ENCODE results near the gene MRPL23. TPM values are rescaled to one million over a fixed set of nuclear protein-coding genes. Genes with fewer than 3 reads are reported as not detected.

MRPL23 gene
- total RNA-seq, 1 experiment from 2014 or later = 109 TPM

DNA sequence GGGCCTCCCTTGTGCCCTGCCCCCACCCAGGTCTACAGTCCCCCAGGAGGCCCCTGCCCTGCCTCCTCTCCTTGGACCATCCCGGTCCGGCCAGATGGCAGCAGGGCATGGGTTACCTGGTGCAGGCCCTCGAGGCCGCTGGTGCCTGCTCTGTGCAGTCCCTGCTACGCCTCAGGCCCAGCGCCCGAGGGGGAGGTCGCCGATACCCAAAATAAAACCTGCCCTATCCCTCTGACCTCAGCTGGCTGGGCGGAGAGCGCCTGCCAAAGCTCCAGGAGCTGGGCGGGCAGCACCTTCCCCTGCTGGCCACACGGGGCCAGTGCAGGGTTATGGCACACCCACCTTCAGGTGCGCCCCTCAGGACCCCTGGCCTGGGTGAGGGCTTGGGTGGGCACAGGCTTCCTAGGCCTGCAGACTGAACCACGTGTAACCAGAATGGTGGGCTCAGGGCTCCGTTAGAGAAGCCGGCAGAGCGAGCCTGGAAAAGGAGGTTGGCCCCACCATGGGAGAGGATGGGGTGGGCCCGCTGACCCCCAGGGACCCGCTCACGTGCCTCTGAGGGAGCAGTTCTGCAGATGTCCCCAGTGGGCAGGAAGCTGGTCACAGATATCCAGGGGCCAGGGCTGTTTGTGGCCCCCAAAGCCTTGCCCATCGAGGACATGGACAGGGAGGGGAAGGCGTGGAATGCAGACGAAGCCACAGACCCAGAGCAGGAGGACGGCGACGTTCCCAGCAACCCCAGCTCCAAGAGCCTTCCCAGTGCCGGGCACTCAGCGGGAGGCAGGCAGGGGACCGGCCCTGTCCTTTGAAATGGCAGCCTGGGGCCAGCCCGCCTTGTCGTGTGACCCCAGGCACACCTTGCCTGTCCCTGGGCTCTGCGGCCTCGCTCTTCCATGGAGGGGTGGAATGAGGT is 29.4 kb upstream of the MRPL23 start:
- TF ChIP-seq, protein P1, sequence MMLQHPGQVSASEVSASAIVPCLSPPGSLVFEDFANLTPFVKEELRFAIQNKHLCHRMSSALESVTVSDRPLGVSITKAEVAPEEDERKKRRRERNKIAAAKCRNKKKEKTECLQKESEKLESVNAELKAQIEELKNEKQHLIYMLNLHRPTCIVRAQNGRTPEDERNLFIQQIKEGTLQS (IDR thresholded peaks at IDR 0.05) = no peak
- TF ChIP-seq, protein P2, sequence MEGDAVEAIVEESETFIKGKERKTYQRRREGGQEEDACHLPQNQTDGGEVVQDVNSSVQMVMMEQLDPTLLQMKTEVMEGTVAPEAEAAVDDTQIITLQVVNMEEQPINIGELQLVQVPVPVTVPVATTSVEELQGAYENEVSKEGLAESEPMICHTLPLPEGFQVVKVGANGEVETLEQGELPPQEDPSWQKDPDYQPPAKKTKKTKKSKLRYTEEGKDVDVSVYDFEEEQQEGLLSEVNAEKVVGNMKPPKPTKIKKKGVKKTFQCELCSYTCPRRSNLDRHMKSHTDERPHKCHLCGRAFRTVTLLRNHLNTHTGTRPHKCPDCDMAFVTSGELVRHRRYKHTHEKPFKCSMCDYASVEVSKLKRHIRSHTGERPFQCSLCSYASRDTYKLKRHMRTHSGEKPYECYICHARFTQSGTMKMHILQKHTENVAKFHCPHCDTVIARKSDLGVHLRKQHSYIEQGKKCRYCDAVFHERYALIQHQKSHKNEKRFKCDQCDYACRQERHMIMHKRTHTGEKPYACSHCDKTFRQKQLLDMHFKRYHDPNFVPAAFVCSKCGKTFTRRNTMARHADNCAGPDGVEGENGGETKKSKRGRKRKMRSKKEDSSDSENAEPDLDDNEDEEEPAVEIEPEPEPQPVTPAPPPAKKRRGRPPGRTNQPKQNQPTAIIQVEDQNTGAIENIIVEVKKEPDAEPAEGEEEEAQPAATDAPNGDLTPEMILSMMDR (IDR thresholded peaks at IDR 0.05 in 2 of 3, conservative IDR thresholded peaks at IDR 0.05 in 1 of 3; ENCODE audit: borderline replicate concordance in 1 of 3, insufficient read depth in 1 of 3, low read depth in 2 of 3, low read length in 2 of 3) = peak; percentile 26 to 65 (median 55); a peak in 5 of 6 replicates
- peak; percentile 26; the same call in 1 of the 2 replicates for TF ChIP-seq RAD21 (IDR thresholded peaks at IDR 0.05; ENCODE audit: low read depth)
- Histone ChIP-seq H3K4me2 (ENCODE audit: low read length) (no peak overlapping the region), H3K27me3 (ENCODE audit: insufficient read depth, low read length) (no peaks in the 10 kb centered on the region), H3K9me3 (ENCODE audit: control insufficient read depth in 1 of 2, insufficient read depth in 1 of 2, low read depth in 1 of 2, low read length in 2 of 2) (no peaks in the 10 kb centered on the region), H4K20me1 (ENCODE audit: insufficient read depth) (no peaks in the 10 kb centered on the region), H3K9ac (ENCODE audit: low read length) (no peak overlapping the region), H3K4me3 (replicated peaks in 1 of 2; ENCODE audit: low read depth in 1 of 2, low read length in 2 of 2) (no peak overlapping the region), H3K36me3 (ENCODE audit: control insufficient read depth in 1 of 2, insufficient read depth in 2 of 2, low read length in 2 of 2) (no peaks in the 10 kb centered on the region), H2AFZ (ENCODE audit: low read depth, low read length, poor library complexity, severe bottlenecking) (no peak overlapping the region), H3K27ac (ENCODE audit: low read depth, low read length) (no peak overlapping the region), H3K79me2 (ENCODE audit: insufficient read depth, low read length) (no peaks in the 10 kb centered on the region), H3K4me1 (ENCODE audit: control insufficient read depth in 1 of 2, insufficient read depth in 2 of 2, low read length in 2 of 2) (no peaks in the 10 kb centered on the region), H3K9me2 (ENCODE audit: insufficient read depth) (no peaks in the 10 kb centered on the region)
- intact Hi-C loops (cut with micrococcal nuclease) = loop anchor here (5.0 kb wide), 1 partner anchor 35 kb away; no protein-coding TSS in a partner anchor
- no peak for DNase-seq (ENCODE audit: low read depth, low spot score)
- RAD21 ChIA-PET (ENCODE audit: low non-redundant PET in 1 of 2, low total read pairs in 2 of 2, uncharacterized antibody in 2 of 2, unreplicated experiment in 2 of 2) = no interaction called here
- ATAC-seq = peak; percentile 71
- POLR2A ChIA-PET = no interaction called here
- no TSS peak for BruUV-seq (replicated peaks)
- CTCF ChIA-PET = interaction anchor here (1.7 kb wide), 1 partner anchor 36 kb away, joined by 7 read pairs; no protein-coding TSS in a partner anchor

Measured in HCT116 (cell line).